Liver (tissue), 9 donors: Measurements from ENCODE around the gene EIPR1. TPM values are rescaled to one million over a fixed set of nuclear protein-coding genes. Genes with fewer than 3 reads are reported as not detected.

ENCODE experiments used
- DNase-seq: peaks from one replicate; pipeline ENCODE4 v3.0.0-alpha.2; 2017; ENCODE audit warnings: low spot score
- H3K27ac ChIP-seq, 2 donors: one replicate each; pipeline ENCODE4 v1.7.0; 2013; ENCODE audit warnings: inconsistent platforms in 2 of 2, low read length in 2 of 2, control low read depth in 1 of 2, low read depth in 1 of 2, mild to moderate bottlenecking in 1 of 2
- H3K27me3 ChIP-seq, 4 donors: one replicate each; pipeline versions ENCODE4 v1.6.1 to v1.7.0; 2013; ENCODE audit warnings: low read length in 3 of 4, inconsistent platforms in 1 of 4, mild to moderate bottlenecking in 1 of 4, moderate library complexity in 1 of 4; ENCODE audit not compliant: control insufficient read depth in 4 of 4, insufficient read depth in 4 of 4
- H3K36me3 ChIP-seq, 4 donors: one replicate each; pipeline versions ENCODE4 v1.6.1 to v1.7.0; 2013; ENCODE audit warnings: low read length in 3 of 4, mild to moderate bottlenecking in 3 of 4, low read depth in 1 of 4, moderate library complexity in 1 of 4; ENCODE audit not compliant: control insufficient read depth in 4 of 4, insufficient read depth in 3 of 4
- H3K4me1 ChIP-seq, 4 donors: one replicate each; pipeline versions ENCODE4 v1.6.1 to v1.7.0; 2013; ENCODE audit warnings: low read length in 3 of 4, mild to moderate bottlenecking in 3 of 4, moderate library complexity in 1 of 4; ENCODE audit not compliant: control insufficient read depth in 4 of 4, insufficient read depth in 4 of 4
- H3K4me3 ChIP-seq, 3 donors: one replicate each; pipeline versions ENCODE4 v1.6.1 to v1.7.0; 2013; ENCODE audit warnings: low read length in 3 of 3, control low read depth in 1 of 3, low read depth in 1 of 3, mild to moderate bottlenecking in 1 of 3
- H3K9ac ChIP-seq, 2 donors: one replicate each; pipeline ENCODE4 v1.7.0; 2013; ENCODE audit warnings: low read length in 2 of 2, mild to moderate bottlenecking in 2 of 2, moderate library complexity in 2 of 2, control low read depth in 1 of 2, low read depth in 1 of 2
- H3K9me3 ChIP-seq, 4 donors: one replicate each; pipeline versions ENCODE4 v1.6.1 to v1.7.0; 2013; ENCODE audit warnings: low read length in 3 of 4; ENCODE audit not compliant: control insufficient read depth in 4 of 4
- ATF3 ChIP-seq: IDR thresholded peaks from 2 replicates; pipeline ENCODE4 v1.6.1; 2016; ENCODE audit warnings: antibody characterized with exemption
- CTCF ChIP-seq: fragments of 150-350 bp; IDR thresholded peaks from 2 replicates; pipeline ENCODE4 v1.5.1; 2017; ENCODE audit warnings: improper control_type of control experiment, low read depth, low read length; ENCODE audit not compliant: missing input control
- EGR1 ChIP-seq, 2 donors: IDR thresholded peaks; 2 replicates each; pipeline ENCODE4 v1.6.1; 2016 to 2018; ENCODE audit warnings: antibody characterized with exemption in 2 of 2, low read depth in 2 of 2
- FOXA1 ChIP-seq: IDR thresholded peaks from 2 replicates; pipeline ENCODE4 v1.6.1; 2016; ENCODE audit warnings: antibody characterized with exemption
- FOXA2 ChIP-seq: IDR thresholded peaks from 2 replicates; pipeline ENCODE4 v1.6.1; 2016; ENCODE audit warnings: antibody characterized with exemption
- GABPA ChIP-seq, 2 donors: IDR thresholded peaks in 1 of 2; conservative IDR thresholded peaks in 1 of 2; 2 replicates each; pipeline ENCODE4 v1.6.1; 2016; ENCODE audit warnings: antibody characterized with exemption in 2 of 2, mild to moderate bottlenecking in 1 of 2, moderate library complexity in 1 of 2
- HNF4A ChIP-seq, 2 donors: conservative IDR thresholded peaks; 2 replicates each; pipeline ENCODE4 v1.6.1; 2016; ENCODE audit warnings: antibody characterized with exemption in 2 of 2, mild to moderate bottlenecking in 2 of 2
- HNF4G ChIP-seq: IDR thresholded peaks from 2 replicates; pipeline ENCODE4 v1.6.1; 2016; ENCODE audit warnings: antibody characterized with exemption
- JUND ChIP-seq, 2 donors: IDR thresholded peaks; 2 replicates each; pipeline ENCODE4 v1.6.1; 2016; ENCODE audit warnings: antibody characterized with exemption in 2 of 2
- NR2F2 ChIP-seq: IDR thresholded peaks from 2 replicates; pipeline ENCODE4 v1.6.1; 2016; ENCODE audit warnings: antibody characterized with exemption
- RAD21 ChIP-seq, 2 donors: IDR thresholded peaks; 2 replicates each; pipeline ENCODE4 v1.6.1; 2016; ENCODE audit warnings: antibody characterized with exemption in 2 of 2, mild to moderate bottlenecking in 2 of 2
- RXRA ChIP-seq, 2 donors: IDR thresholded peaks; 2 replicates each; pipeline ENCODE4 v1.6.1; 2017 to 2018; ENCODE audit warnings: antibody characterized with exemption in 2 of 2, mild to moderate bottlenecking in 1 of 2
- SP1 ChIP-seq: IDR thresholded peaks from 2 replicates; pipeline ENCODE4 v1.6.1; 2018; ENCODE audit warnings: antibody characterized with exemption, mild to moderate bottlenecking
- TAF1 ChIP-seq: conservative IDR thresholded peaks from 2 replicates; pipeline ENCODE4 v1.6.1; 2016; ENCODE audit warnings: antibody characterized with exemption, mild to moderate bottlenecking
- YY1 ChIP-seq: IDR thresholded peaks from 2 replicates; pipeline ENCODE4 v1.6.1; 2016; ENCODE audit warnings: antibody characterized with exemption, mild to moderate bottlenecking
- ZBTB33 ChIP-seq: IDR thresholded peaks from 2 replicates; pipeline ENCODE4 v1.6.1; 2016; ENCODE audit warnings: antibody characterized with exemption
- WGBS: extraction: QIAGEN DNeasy Blood & Tissue Kit; methylation state at CpG from one replicate; pipeline ENCODE4 v1.1.7; 2013; 5-methylcytosine and 5-hydroxymethylcytosine counted together
- polyA plus RNA-seq, 2 donors: library from polyadenylated mRNA; stranded (reverse) in 1 of 2; unstranded in 1 of 2; fragments of 200-250 nt in 1 of 2; fragments of >200 nt in 1 of 2; fragmentation: Nextera tagmentation in 1 of 2; extraction: Ambion mirVana in 1 of 2; gene quantifications; one replicate each; pipeline versions ENCODE4 v1.2.1 to v1.2.3, GENCODE V29; 2013 to 2015
- total RNA-seq, 2 donors: library from RNA; depleted of rRNA; stranded (reverse); fragments of >200 nt; gene quantifications; one replicate each; pipeline ENCODE4 v1.2.3, GENCODE V29; 2014
- TF ChIP-seq, protein P1 (sequence below): IDR thresholded peaks from 2 replicates; pipeline ENCODE4 v1.6.1; 2016; ENCODE audit warnings: antibody characterized with exemption, mild to moderate bottlenecking
- TF ChIP-seq, protein P2 (sequence below): IDR thresholded peaks from 2 replicates; pipeline ENCODE4 v1.6.1; 2016; ENCODE audit warnings: antibody characterized with exemption
- donor health status: healthy.
- donor health status: healthy.
- donor health status: healthy.
- donor health status: healthy.
- donor health status: healthy.

The EIPR1 gene
- total and polyA plus RNA-seq, 4 donors: 7.6 to 12.1 (median 11.4) TPM

DNA sequence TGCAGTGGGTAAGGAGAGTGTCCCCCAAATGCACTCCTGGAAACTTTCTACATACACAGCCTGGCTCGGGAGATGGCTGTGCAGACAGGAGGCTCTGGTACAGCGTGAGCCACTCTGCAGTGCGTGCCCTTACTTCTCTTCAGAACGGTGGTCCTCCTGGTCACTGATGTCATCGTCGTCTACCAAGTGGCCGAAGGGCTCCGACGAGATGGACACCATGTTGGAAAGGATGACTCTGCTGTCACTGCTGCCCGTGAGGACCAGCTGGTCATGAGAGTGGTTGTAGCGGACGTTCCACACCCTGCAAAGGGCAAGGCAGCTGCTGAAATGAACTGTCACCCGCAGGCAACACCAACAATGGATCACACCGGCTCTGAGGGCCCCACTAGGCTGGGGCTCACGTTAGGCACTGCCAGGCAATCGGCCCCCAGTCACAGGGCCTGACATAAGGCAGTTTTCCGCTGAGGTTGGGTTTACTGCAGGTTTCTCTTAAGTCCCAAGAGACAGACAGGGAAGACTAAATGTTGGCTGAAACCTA lies 185.3 kb downstream of the EIPR1 start (continued):
- no peak for TF ChIP-seq ZBTB33
- TF ChIP-seq HNF4G: no peak
- TF ChIP-seq HNF4A (conservative IDR thresholded peaks at IDR 0.05): no peak
- no peak for TF ChIP-seq CTCF

- Histone ChIP-seq H3K36me3 (peaks cover 11 to 47% (median 17%) of the 10 kb centered on the region in 4 donors), H3K9me3 (no peaks in the 10 kb centered on the region), H3K27me3 (no peaks in the 10 kb centered on the region), H3K9ac (no peak overlapping the region), H3K4me3 (no peak overlapping the region), H3K27ac (no peak overlapping the region), H3K4me1 (no peaks in the 10 kb centered on the region)
- DNase-seq: no peak
- 95% methylated on average over 8 of the region's 8 CpGs for WGBS
- TF ChIP-seq RAD21 (IDR thresholded peaks at IDR 0.05) (no peak), EGR1 (IDR thresholded peaks at IDR 0.05; ENCODE audit: low read depth in 2 of 2) (no peak), HNF4A (conservative IDR thresholded peaks at IDR 0.05) (no peak), GABPA (IDR thresholded peaks at IDR 0.05 in 1 of 2, conservative IDR thresholded peaks at IDR 0.05 in 1 of 2) (no peak), JUND (IDR thresholded peaks at IDR 0.05) (no peak), CTCF (no peak), ATF3 (no peak), RXRA (IDR thresholded peaks at IDR 0.05) (no peak), ZBTB33 (no peak), TAF1 (no peak), FOXA1 (no peak), YY1 (no peak), NR2F2 (no peak), FOXA2 (no peak), SP1 (no peak), HNF4G (no peak)
- TF ChIP-seq, protein P1, sequence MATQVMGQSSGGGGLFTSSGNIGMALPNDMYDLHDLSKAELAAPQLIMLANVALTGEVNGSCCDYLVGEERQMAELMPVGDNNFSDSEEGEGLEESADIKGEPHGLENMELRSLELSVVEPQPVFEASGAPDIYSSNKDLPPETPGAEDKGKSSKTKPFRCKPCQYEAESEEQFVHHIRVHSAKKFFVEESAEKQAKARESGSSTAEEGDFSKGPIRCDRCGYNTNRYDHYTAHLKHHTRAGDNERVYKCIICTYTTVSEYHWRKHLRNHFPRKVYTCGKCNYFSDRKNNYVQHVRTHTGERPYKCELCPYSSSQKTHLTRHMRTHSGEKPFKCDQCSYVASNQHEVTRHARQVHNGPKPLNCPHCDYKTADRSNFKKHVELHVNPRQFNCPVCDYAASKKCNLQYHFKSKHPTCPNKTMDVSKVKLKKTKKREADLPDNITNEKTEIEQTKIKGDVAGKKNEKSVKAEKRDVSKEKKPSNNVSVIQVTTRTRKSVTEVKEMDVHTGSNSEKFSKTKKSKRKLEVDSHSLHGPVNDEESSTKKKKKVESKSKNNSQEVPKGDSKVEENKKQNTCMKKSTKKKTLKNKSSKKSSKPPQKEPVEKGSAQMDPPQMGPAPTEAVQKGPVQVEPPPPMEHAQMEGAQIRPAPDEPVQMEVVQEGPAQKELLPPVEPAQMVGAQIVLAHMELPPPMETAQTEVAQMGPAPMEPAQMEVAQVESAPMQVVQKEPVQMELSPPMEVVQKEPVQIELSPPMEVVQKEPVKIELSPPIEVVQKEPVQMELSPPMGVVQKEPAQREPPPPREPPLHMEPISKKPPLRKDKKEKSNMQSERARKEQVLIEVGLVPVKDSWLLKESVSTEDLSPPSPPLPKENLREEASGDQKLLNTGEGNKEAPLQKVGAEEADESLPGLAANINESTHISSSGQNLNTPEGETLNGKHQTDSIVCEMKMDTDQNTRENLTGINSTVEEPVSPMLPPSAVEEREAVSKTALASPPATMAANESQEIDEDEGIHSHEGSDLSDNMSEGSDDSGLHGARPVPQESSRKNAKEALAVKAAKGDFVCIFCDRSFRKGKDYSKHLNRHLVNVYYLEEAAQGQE: no peak
- TF ChIP-seq, protein P2, sequence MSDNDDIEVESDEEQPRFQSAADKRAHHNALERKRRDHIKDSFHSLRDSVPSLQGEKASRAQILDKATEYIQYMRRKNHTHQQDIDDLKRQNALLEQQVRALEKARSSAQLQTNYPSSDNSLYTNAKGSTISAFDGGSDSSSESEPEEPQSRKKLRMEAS: no peak
Observed at GRCh38 chr2:3189961-3190360, 187.7 kb downstream of the EIPR1 start.
